GM12878 (cell line): Measurements from ENCODE around the gene ADPRHL1. TPM values are rescaled to one million over a fixed set of nuclear protein-coding genes. Genes with fewer than 3 reads are reported as not detected.

Experiments used
- ATAC-seq: fragments of 200-7000 bp; cut with Tn5 transposase; 3 replicates; pipeline ENCODE4 v1.9.1; 2020; ENCODE audit warnings: mild to moderate bottlenecking, moderate library complexity
- BruUV-seq: library from RNA; stranded (reverse); fragments of 400-500 nt; replicated peaks from 2 replicates; lab custom pipeline; 2021; lab: Mats Ljungman, UMichigan
- CTCF ChIA-PET: fragments of 300-600 bp; sonication (Branson Sonifier 250); formaldehyde crosslinking; extraction: SDS; loops from one replicate; lab custom pipeline; 2021; ENCODE audit warnings: inconsistent platforms; lab: Yijun Ruan, JAX
- POLR2A ChIA-PET: fragments of 350-600 bp; formaldehyde crosslinking; extraction: SDS; loops from one replicate; lab custom pipeline; 2021; ENCODE audit warnings: inconsistent platforms; lab: Charles Lee
- RAD21 ChIA-PET: fragments of 300-600 bp; sonication (Branson Sonifier 250); formaldehyde crosslinking; loops from one replicate; lab custom pipeline; 2023; ENCODE audit warnings: antibody characterized with exemption; ENCODE audit not compliant: unreplicated experiment; lab: Charles Lee
- SMC1A ChIA-PET: fragments of 300-600 bp; sonication (Branson Sonifier 250); formaldehyde crosslinking; loops from one replicate; lab custom pipeline; 2023; ENCODE audit not compliant: unreplicated experiment, uncharacterized antibody; lab: Charles Lee
- DNase-seq: peaks from one replicate; pipeline ENCODE4 v3.0.0-alpha.2; 2011; ENCODE audit warnings: low read depth, low spot score
- FAIRE-seq: peaks from 3 replicates; lab custom pipeline; 2011; peaks lifted over from hg19 to GRCh38; lab: Jason Lieb, UNC
- H2AFZ ChIP-seq: 2 replicates; pipeline ENCODE4 v1.6.0; 2011; ENCODE audit warnings: low read depth, low read length, control low read depth; ENCODE audit not compliant: control insufficient read depth
- H3K27ac ChIP-seq: 2 replicates; pipeline ENCODE4 v1.5.1; 2011; ENCODE audit warnings: control low read depth; ENCODE audit not compliant: control insufficient read depth, insufficient read depth
- H3K27me3 ChIP-seq, 2 experiments: replicated peaks in 1 of 2; 2 replicates each; pipeline versions ENCODE4 v1.6.0 to v1.6.1; 2011; ENCODE audit warnings: low read length in 1 of 2; ENCODE audit not compliant: control insufficient read depth in 2 of 2, insufficient read depth in 2 of 2
- H3K36me3 ChIP-seq, 2 experiments: 2 replicates each; pipeline ENCODE4 v1.5.1; 2011; ENCODE audit warnings: low read length in 1 of 2; ENCODE audit not compliant: control insufficient read depth in 2 of 2, insufficient read depth in 2 of 2
- H3K4me1 ChIP-seq: 2 replicates; pipeline ENCODE4 v1.6.1; 2011; ENCODE audit warnings: mild to moderate bottlenecking, low read length, moderate library complexity, mixed read lengths; ENCODE audit not compliant: control insufficient read depth, insufficient read depth
- H3K4me2 ChIP-seq: 2 replicates; pipeline ENCODE4 v1.6.0; 2011; ENCODE audit warnings: control low read depth; ENCODE audit not compliant: control insufficient read depth, insufficient read depth
- H3K4me3 ChIP-seq: fragments of 200-600 bp; sonication (generic); 2 replicates; pipeline ENCODE4 v1.5.1; 2016
- H3K79me2 ChIP-seq: 2 replicates; pipeline ENCODE4 v1.6.0; 2011; ENCODE audit warnings: low read length; ENCODE audit not compliant: control insufficient read depth, insufficient read depth
- H3K9ac ChIP-seq: 2 replicates; pipeline ENCODE4 v1.8.0; 2011; ENCODE audit warnings: low read length, control low read depth, mixed read lengths; ENCODE audit not compliant: control insufficient read depth, insufficient read depth
- H3K9me3 ChIP-seq: replicated peaks from 3 replicates; pipeline ENCODE4 v1.5.1; 2011; ENCODE audit warnings: mild to moderate bottlenecking, low read length; ENCODE audit not compliant: control insufficient read depth, insufficient read depth
- H4K20me1 ChIP-seq: 2 replicates; pipeline ENCODE4 v1.6.0; 2011; ENCODE audit not compliant: control insufficient read depth, insufficient read depth
- DPF2 ChIP-seq: fragments of 450-650 bp; IDR thresholded peaks from 2 replicates; pipeline ENCODE4 v1.6.1; 2017; ENCODE audit warnings: mild to moderate bottlenecking
- LARP7 ChIP-seq: fragments of 450-650 bp; IDR thresholded peaks from 2 replicates; pipeline ENCODE4 v1.6.1; 2017; ENCODE audit warnings: mild to moderate bottlenecking
- MTA2 ChIP-seq: fragments of 450-650 bp; IDR thresholded peaks from 2 replicates; pipeline ENCODE4 v1.6.1; 2016; ENCODE audit warnings: low read depth, mild to moderate bottlenecking, moderate library complexity
- SP1 ChIP-seq: IDR thresholded peaks from one replicate; pipeline ENCODE4 v1.6.1; 2011; ENCODE audit warnings: low read depth, low read length
- SREBF1 ChIP-seq: IDR thresholded peaks from 2 replicates; pipeline ENCODE4 v1.6.1; 2012; ENCODE audit warnings: mild to moderate bottlenecking, low read length
- WGBS: methylation state at CpG from one replicate; pipeline ENCODE4 v1.1.6; 2016; ENCODE audit warnings: low lambda C conversion rate; ENCODE audit not compliant: insufficient replicate concordance, insufficient coverage; ENCODE audit errors: missing lambda C conversion rate; 5-methylcytosine and 5-hydroxymethylcytosine counted together
- in situ Hi-C: fragments of 300-500 bp; cut with MboI; formaldehyde crosslinking; loops from 9 replicates; pipeline ENCODE4 v1.14.3; 2018; ENCODE audit warnings: mixed read lengths
- intact Hi-C: fragments of 100-400 bp; cut with micrococcal nuclease; formaldehyde crosslinking; loops from one replicate; pipeline ENCODE4 v1.14.2; 2022; ENCODE audit not compliant: unreplicated experiment
- polyA plus RNA-seq, 11 experiments: library from polyadenylated mRNA; depleted of rRNA in 4 of 11; unstranded in 6 of 11; stranded (reverse) in 5 of 11; fragments of >200 nt; fragmentation: Nextera tagmentation in 4 of 11; fragmentation: Illumina TruSeq in 1 of 11; extraction: Ambion mirVana in 4 of 11; extraction: Trizol in 1 of 11; gene quantifications; 1 replicate in 1 of 11; 2 replicates in 10 of 11; pipeline versions ENCODE4 v1.2.1 to v1.2.3, GENCODE V29; 2011 to 2016; ENCODE audit warnings: inconsistent platforms in 2 of 11, missing spikeins in 2 of 11, low read depth in 1 of 11
- total RNA-seq, 4 experiments: library from RNA; depleted of rRNA in 3 of 4; stranded (reverse); fragments of >200 nt in 3 of 4; fragmentation: Illumina TruSeq in 1 of 4; extraction: Trizol in 1 of 4; gene quantifications; 2 replicates each; pipeline versions ENCODE4 v1.2.1 to v1.2.3, GENCODE V29; 2013 to 2021
- TF ChIP-seq, protein P1 (sequence below): fragments of 450-650 bp; formaldehyde crosslinking; IDR thresholded peaks from 2 replicates; pipeline ENCODE4 v1.5.0; 2022; ENCODE audit warnings: mild to moderate bottlenecking, missing genetic modification characterization
- TF ChIP-seq, protein P2 (sequence below): fragments of 450-650 bp; IDR thresholded peaks from 2 replicates; pipeline ENCODE4 v1.6.1; 2016; ENCODE audit warnings: mild to moderate bottlenecking
- TF ChIP-seq, protein P3 (sequence below): fragments of 450-650 bp; IDR thresholded peaks from 2 replicates; pipeline ENCODE4 v1.6.1; 2018; ENCODE audit warnings: mild to moderate bottlenecking, low read depth, moderate library complexity; ENCODE audit not compliant: partially characterized antibody
- TF ChIP-seq, protein P4 (sequence below), 3 experiments: IDR thresholded peaks in 2 of 3; conservative IDR thresholded peaks in 1 of 3; 2 replicates each; pipeline ENCODE4 v1.5.1; 2011; ENCODE audit warnings: low read depth in 3 of 3, low read length in 3 of 3, mild to moderate bottlenecking in 3 of 3, control low read depth in 2 of 3, moderate library complexity in 2 of 3, inconsistent platforms in 1 of 3, mixed read lengths in 1 of 3; ENCODE audit not compliant: control insufficient read depth in 2 of 3, insufficient read depth in 1 of 3; ENCODE audit errors: extremely low read depth in 1 of 3

The ADPRHL1 gene
- total and polyA plus RNA-seq, 10 of the 15 experiments (the other 5 are each of a cell fraction or from before 2014, with no cell fraction given): 0.05 to 1.9 (median 1.0) TPM

- TF ChIP-seq, protein P1, sequence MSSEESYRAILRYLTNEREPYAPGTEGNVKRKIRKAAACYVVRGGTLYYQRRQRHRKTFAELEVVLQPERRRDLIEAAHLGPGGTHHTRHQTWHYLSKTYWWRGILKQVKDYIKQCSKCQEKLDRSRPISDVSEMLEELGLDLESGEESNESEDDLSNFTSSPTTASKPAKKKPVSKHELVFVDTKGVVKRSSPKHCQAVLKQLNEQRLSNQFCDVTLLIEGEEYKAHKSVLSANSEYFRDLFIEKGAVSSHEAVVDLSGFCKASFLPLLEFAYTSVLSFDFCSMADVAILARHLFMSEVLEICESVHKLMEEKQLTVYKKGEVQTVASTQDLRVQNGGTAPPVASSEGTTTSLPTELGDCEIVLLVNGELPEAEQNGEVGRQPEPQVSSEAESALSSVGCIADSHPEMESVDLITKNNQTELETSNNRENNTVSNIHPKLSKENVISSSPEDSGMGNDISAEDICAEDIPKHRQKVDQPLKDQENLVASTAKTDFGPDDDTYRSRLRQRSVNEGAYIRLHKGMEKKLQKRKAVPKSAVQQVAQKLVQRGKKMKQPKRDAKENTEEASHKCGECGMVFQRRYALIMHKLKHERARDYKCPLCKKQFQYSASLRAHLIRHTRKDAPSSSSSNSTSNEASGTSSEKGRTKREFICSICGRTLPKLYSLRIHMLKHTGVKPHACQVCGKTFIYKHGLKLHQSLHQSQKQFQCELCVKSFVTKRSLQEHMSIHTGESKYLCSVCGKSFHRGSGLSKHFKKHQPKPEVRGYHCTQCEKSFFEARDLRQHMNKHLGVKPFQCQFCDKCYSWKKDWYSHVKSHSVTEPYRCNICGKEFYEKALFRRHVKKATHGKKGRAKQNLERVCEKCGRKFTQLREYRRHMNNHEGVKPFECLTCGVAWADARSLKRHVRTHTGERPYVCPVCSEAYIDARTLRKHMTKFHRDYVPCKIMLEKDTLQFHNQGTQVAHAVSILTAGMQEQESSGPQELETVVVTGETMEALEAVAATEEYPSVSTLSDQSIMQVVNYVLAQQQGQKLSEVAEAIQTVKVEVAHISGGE (CRISPR knock-in tag): no peak
- TF ChIP-seq MTA2: no peak
- TF ChIP-seq, protein P2, sequence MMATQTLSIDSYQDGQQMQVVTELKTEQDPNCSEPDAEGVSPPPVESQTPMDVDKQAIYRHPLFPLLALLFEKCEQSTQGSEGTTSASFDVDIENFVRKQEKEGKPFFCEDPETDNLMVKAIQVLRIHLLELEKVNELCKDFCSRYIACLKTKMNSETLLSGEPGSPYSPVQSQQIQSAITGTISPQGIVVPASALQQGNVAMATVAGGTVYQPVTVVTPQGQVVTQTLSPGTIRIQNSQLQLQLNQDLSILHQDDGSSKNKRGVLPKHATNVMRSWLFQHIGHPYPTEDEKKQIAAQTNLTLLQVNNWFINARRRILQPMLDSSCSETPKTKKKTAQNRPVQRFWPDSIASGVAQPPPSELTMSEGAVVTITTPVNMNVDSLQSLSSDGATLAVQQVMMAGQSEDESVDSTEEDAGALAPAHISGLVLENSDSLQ: no peak
Observed at GRCh38 chr13:113486698-113487097, 33.4 kb upstream of the ADPRHL1 start (continued).

GRCh38 chr13:113485545-113485944 lies 32.3 kb upstream of the ADPRHL1 start:
- ChIA-PET POLR2A (no interaction called here), RAD21 (no interaction called here), CTCF (no interaction called here), SMC1A (no interaction called here)
- H4K20me1 ChIP-seq: no peaks in the 10 kb centered on the region
- in situ Hi-C loops: no loop called here
- ATAC-seq (no peak), FAIRE-seq (no peak), DNase-seq (no peak)
- H3K27ac ChIP-seq: no peak overlapping the region
- H3K4me2 ChIP-seq: no peak overlapping the region
- whole genome bisulfite sequencing: 99% methylated on average over 13 of the region's 13 CpGs
- H3K4me3 ChIP-seq: no peak overlapping the region
- no peak for TF ChIP-seq SP1
- TF ChIP-seq, protein P3, sequence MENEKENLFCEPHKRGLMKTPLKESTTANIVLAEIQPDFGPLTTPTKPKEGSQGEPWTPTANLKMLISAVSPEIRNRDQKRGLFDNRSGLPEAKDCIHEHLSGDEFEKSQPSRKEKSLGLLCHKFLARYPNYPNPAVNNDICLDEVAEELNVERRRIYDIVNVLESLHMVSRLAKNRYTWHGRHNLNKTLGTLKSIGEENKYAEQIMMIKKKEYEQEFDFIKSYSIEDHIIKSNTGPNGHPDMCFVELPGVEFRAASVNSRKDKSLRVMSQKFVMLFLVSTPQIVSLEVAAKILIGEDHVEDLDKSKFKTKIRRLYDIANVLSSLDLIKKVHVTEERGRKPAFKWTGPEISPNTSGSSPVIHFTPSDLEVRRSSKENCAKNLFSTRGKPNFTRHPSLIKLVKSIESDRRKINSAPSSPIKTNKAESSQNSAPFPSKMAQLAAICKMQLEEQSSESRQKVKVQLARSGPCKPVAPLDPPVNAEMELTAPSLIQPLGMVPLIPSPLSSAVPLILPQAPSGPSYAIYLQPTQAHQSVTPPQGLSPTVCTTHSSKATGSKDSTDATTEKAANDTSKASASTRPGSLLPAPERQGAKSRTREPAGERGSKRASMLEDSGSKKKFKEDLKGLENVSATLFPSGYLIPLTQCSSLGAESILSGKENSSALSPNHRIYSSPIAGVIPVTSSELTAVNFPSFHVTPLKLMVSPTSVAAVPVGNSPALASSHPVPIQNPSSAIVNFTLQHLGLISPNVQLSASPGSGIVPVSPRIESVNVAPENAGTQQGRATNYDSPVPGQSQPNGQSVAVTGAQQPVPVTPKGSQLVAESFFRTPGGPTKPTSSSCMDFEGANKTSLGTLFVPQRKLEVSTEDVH: no peak
- TF ChIP-seq, protein P4, sequence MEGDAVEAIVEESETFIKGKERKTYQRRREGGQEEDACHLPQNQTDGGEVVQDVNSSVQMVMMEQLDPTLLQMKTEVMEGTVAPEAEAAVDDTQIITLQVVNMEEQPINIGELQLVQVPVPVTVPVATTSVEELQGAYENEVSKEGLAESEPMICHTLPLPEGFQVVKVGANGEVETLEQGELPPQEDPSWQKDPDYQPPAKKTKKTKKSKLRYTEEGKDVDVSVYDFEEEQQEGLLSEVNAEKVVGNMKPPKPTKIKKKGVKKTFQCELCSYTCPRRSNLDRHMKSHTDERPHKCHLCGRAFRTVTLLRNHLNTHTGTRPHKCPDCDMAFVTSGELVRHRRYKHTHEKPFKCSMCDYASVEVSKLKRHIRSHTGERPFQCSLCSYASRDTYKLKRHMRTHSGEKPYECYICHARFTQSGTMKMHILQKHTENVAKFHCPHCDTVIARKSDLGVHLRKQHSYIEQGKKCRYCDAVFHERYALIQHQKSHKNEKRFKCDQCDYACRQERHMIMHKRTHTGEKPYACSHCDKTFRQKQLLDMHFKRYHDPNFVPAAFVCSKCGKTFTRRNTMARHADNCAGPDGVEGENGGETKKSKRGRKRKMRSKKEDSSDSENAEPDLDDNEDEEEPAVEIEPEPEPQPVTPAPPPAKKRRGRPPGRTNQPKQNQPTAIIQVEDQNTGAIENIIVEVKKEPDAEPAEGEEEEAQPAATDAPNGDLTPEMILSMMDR (IDR thresholded peaks at IDR 0.05 in 2 of 3, conservative IDR thresholded peaks at IDR 0.05 in 1 of 3; ENCODE audit: control insufficient read depth in 2 of 3, extremely low read depth in 1 of 3, insufficient read depth in 1 of 3, low read depth in 3 of 3, low read length in 3 of 3): no peak
- TF ChIP-seq SREBF1: no peak
- no peak for TF ChIP-seq DPF2
- no peak for TF ChIP-seq LARP7
- peaks cover 19% of the 10 kb centered on the region for H3K4me1 ChIP-seq
- no TSS peak for BruUV-seq
- H3K79me2 ChIP-seq: peaks cover 57% of the 10 kb centered on the region
- intact Hi-C loops: no loop called here
- H3K9me3 ChIP-seq: no peaks in the 10 kb centered on the region
- H3K9ac ChIP-seq: no peak overlapping the region
- no peaks in the 10 kb centered on the region for H3K27me3 ChIP-seq
- no peak overlapping the region for H2AFZ ChIP-seq
- H3K36me3 ChIP-seq: no peaks in the 10 kb centered on the region; a peak in 1 of 4 replicates
